Hepatocyte (in vitro differentiated cells): ENCODE data around the gene IGSF9.

Experiments
- CTCF ChIP-seq: fragments of 200-600 bp; sonication (generic); IDR thresholded peaks from 2 replicates; pipeline ENCODE4 v1.5.1; 2016; ENCODE audit warnings: antibody characterized with exemption, mild to moderate bottlenecking; ENCODE audit not compliant: poor library complexity
- EZH2 ChIP-seq: fragments of 200-600 bp; sonication (generic); IDR thresholded peaks from 2 replicates; pipeline ENCODE4 v1.6.1; 2016; ENCODE audit warnings: antibody characterized with exemption, mild to moderate bottlenecking, borderline replicate concordance
- EZH2phosphoT487 ChIP-seq: fragments of 200-600 bp; sonication (generic); IDR thresholded peaks from one replicate; pipeline ENCODE4 v1.6.1; 2018; ENCODE audit warnings: antibody characterized with exemption, mild to moderate bottlenecking, low read depth, moderate library complexity; ENCODE audit not compliant: unreplicated experiment, severe bottlenecking

- TF ChIP-seq CTCF (no peak), EZH2phosphoT487 (no peak), EZH2 (no peak)
Measured at GRCh38 chr1:159957824-159958268, 12.4 kb upstream of the IGSF9 start.
